ENCODE results near the gene C12orf42. TPM values are rescaled to one million over a fixed set of nuclear protein-coding genes. Genes with fewer than 3 reads are reported as not detected.

The C12orf42 gene
- total RNA-seq: not detected in 2 replicates

GRCh38 chr12:103495469-103496456 is at the start of gene C12orf42:
C12orf42 (minus strand) TSS chr12:103495968; CDS start chr12:103478426, 17,542 bp downstream.
- peak within 1 kb of the TSS; percentile 72 for H3K27ac Mint-ChIP-seq
- peaks cover 39% of the 10 kb centered on the region for H3K27me3 Mint-ChIP-seq
- DNase-seq: peak; percentile 86
- peak within 1 kb of the TSS; percentile 68 for H3K4me3 Mint-ChIP-seq
- H3K4me1 Mint-ChIP-seq: peaks cover 25% of the 10 kb centered on the region
- intact Hi-C loops (cut with micrococcal nuclease): loop anchor here (1.0 to 5.0 kb wide), 3 partner anchors 10 to 347 kb away; partner anchors contain the start of gene NT5DC3
- H3K36me3 Mint-ChIP-seq (ENCODE audit: low read depth): no peaks in the 10 kb centered on the region
- H3K9me3 Mint-ChIP-seq: peaks cover 11% of the 10 kb centered on the region

DNA sequence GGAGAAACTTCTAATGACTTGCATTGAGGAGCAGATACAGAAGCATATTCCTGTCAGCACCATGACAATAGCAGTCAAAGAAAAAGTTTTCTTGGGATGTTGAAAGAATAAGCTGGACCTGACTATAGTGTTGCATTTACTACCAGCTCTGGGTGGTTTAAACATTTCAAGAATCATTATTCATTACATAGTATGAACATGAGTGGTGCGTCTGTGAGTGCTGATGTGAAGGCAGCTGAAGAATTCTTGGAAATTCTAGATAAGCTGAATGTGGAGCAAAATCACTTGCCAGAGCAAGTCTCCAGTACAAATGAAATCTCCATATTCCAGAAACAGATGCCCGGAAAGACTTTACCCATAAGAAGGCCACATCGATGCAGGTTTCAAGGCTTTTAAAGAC is 46.3 kb upstream of the C12orf42 start:
- Mint-ChIP-seq H3K4me1 (peaks cover 4% of the 10 kb centered on the region), H3K4me3 (no peak overlapping the region), H3K9me3 (no peaks in the 10 kb centered on the region), H3K36me3 (ENCODE audit: low read depth) (no peaks in the 10 kb centered on the region), H3K27me3 (no peaks in the 10 kb centered on the region), H3K27ac (no peak overlapping the region)
- DNase-seq: no peak
- intact Hi-C loops (cut with micrococcal nuclease): loop anchor here (10.0 kb wide), 1 partner anchor 217 kb away; no protein-coding TSS in a partner anchor

DNA sequence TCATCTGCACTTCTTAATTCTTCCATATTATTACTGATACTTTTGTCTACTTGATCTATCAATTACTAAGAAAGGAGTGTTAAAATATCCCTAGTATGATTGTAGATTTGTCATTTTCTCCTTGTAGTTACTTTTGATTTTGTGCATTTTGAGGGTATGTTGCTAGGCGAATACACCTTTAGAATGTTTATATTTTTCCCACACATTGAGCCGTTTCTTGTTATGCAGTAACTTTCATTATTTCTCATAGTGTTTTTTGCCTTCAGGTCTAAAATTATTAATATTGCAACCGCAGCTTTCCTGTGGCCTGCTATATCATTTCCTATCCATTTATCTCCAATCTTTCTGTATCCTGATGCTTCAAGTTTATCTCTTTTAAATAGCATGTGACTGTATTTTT is 44.6 kb upstream of the C12orf42 start:
- no peak for DNase-seq
- Mint-ChIP-seq H3K27ac (no peak overlapping the region), H3K36me3 (ENCODE audit: low read depth) (no peaks in the 10 kb centered on the region), H3K4me1 (peaks cover 4% of the 10 kb centered on the region), H3K9me3 (no peaks in the 10 kb centered on the region), H3K4me3 (no peak overlapping the region), H3K27me3 (no peaks in the 10 kb centered on the region)
- intact Hi-C loops (cut with micrococcal nuclease): loop anchor here (10.0 kb wide), 1 partner anchor 216 kb away; no protein-coding TSS in a partner anchor

DNA sequence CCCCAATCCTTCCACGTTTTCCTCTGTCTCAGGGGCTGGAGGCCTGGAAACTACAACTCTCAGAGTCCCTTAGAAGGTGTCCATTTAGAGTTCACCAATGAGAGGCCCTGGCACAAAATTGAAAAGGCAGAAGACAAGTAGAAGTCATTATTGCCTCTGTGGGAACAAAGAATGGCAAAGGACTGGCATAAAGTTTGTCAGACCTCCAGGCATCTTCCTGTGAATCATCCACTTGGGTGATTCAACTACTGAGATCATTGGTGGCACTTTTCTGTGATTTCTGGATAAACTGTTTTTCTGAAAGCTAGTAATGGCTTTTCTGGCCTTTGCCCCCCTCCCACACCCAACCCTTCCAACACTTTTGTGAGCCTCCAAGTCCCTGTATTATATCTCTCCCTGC is 42.6 kb upstream of the C12orf42 start:
- Mint-ChIP-seq H3K27ac (no peak overlapping the region), H3K27me3 (no peaks in the 10 kb centered on the region), H3K4me1 (peaks cover 4% of the 10 kb centered on the region), H3K4me3 (no peak overlapping the region), H3K36me3 (ENCODE audit: low read depth) (no peaks in the 10 kb centered on the region), H3K9me3 (no peaks in the 10 kb centered on the region)
- intact Hi-C loops (cut with micrococcal nuclease): no loop called here
- DNase-seq: no peak

DNA sequence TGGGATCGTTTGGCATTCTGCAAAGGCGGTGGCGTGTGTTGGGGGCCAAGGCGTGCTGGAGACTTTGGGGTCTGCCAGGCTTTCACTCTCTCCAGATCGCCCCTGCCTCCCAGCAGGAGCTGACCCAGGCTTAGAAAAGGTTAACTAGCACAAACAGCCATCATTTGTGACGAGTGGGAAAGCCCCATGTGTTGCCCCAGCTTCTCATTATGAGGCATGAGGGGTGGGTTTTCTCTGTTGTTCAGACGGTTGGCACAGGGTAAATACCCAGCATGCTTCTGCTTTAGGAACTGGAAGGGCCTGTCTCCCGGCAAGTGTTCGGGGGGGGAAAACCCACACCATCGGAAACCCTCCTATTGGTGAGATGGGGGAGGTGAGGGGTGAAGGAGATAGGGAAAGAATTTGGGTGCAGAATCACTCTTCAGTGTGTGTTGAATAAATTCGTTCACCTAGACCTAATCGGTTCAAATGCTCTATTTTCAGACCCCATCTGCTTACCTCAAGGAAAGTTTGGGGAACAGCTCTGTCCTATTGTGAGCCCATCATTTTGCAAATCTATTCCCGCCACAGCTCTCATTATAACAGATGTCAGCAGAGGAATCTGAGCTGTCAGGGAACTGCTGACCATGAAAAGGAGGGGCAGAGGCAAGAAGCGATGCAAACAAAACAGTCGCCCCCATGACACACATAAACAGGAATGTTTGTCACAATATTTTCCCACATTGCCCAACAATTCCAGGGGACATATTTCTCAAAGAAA is 34.7 kb upstream of the C12orf42 start:
- Mint-ChIP-seq H3K4me1 (no peaks in the 10 kb centered on the region), H3K9me3 (peaks cover 3% of the 10 kb centered on the region), H3K36me3 (ENCODE audit: low read depth) (no peaks in the 10 kb centered on the region), H3K4me3 (no peak overlapping the region), H3K27me3 (no peaks in the 10 kb centered on the region), H3K27ac (no peak overlapping the region)
- DNase-seq: no peak
- intact Hi-C loops (cut with micrococcal nuclease): no loop called here

- H3K4me3 Mint-ChIP-seq: no peak overlapping the region
- H3K36me3 Mint-ChIP-seq (ENCODE audit: low read depth): no peaks in the 10 kb centered on the region
- H3K27me3 Mint-ChIP-seq: no peaks in the 10 kb centered on the region
- peaks cover 3% of the 10 kb centered on the region for H3K9me3 Mint-ChIP-seq
- no peaks in the 10 kb centered on the region for H3K4me1 Mint-ChIP-seq
- no peak overlapping the region for H3K27ac Mint-ChIP-seq
- no peak for DNase-seq
- intact Hi-C loops (cut with micrococcal nuclease): no loop called here
Observed at GRCh38 chr12:103529306-103529705, 33.5 kb upstream of the C12orf42 start.

GRCh38 chr12:103524238-103524875 is 28.6 kb upstream of the C12orf42 start:
- H3K27me3 Mint-ChIP-seq: no peaks in the 10 kb centered on the region
- no peaks in the 10 kb centered on the region for H3K4me1 Mint-ChIP-seq
- no peak for DNase-seq
- H3K9me3 Mint-ChIP-seq: peaks cover 12% of the 10 kb centered on the region
- H3K27ac Mint-ChIP-seq: no peak overlapping the region
- intact Hi-C loops (cut with micrococcal nuclease): no loop called here
- H3K4me3 Mint-ChIP-seq: no peak overlapping the region
- no peaks in the 10 kb centered on the region for H3K36me3 Mint-ChIP-seq (ENCODE audit: low read depth)

DNA sequence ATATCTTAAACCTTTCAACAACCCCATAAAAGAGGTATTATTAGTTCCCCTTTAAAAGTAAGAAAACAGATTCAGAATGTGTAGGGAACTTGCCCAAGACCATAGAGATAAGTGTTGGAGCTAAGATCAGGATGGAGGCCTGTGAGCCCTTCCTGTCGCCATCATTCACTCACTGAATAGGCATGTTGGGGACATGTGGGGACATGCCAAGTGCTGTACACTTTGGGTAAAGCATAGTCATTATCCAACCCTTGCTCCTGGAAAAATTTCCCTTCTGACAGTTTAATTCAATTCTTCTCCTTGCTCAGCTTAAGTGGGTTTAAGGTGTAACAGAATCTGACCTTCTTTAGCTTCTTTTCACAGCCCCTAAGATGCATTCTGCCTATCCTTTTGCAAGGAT is 28.0 kb upstream of the C12orf42 start:
- no peak overlapping the region for H3K4me3 Mint-ChIP-seq
- no peaks in the 10 kb centered on the region for H3K36me3 Mint-ChIP-seq (ENCODE audit: low read depth)
- intact Hi-C loops (cut with micrococcal nuclease): no loop called here
- no peak for DNase-seq
- H3K4me1 Mint-ChIP-seq: no peaks in the 10 kb centered on the region
- H3K9me3 Mint-ChIP-seq: peaks cover 15% of the 10 kb centered on the region
- no peak overlapping the region for H3K27ac Mint-ChIP-seq
- no peaks in the 10 kb centered on the region for H3K27me3 Mint-ChIP-seq

- Mint-ChIP-seq H3K36me3 (ENCODE audit: low read depth) (no peaks in the 10 kb centered on the region), H3K27me3 (no peaks in the 10 kb centered on the region), H3K9me3 (peaks cover 12% of the 10 kb centered on the region), H3K4me1 (no peaks in the 10 kb centered on the region), H3K27ac (no peak overlapping the region), H3K4me3 (no peak overlapping the region)
- intact Hi-C loops (cut with micrococcal nuclease): no loop called here
- no peak for DNase-seq
Observed at GRCh38 chr12:103520686-103521215, 25.0 kb upstream of the C12orf42 start.

GRCh38 chr12:103519632-103520031 is 23.9 kb upstream of the C12orf42 start:
- H3K27ac Mint-ChIP-seq: no peak overlapping the region
- no peaks in the 10 kb centered on the region for H3K4me1 Mint-ChIP-seq
- intact Hi-C loops (cut with micrococcal nuclease): no loop called here
- peaks cover 12% of the 10 kb centered on the region for H3K9me3 Mint-ChIP-seq
- no peak overlapping the region for H3K4me3 Mint-ChIP-seq
- DNase-seq: no peak
- no peaks in the 10 kb centered on the region for H3K36me3 Mint-ChIP-seq (ENCODE audit: low read depth)
- H3K27me3 Mint-ChIP-seq: no peaks in the 10 kb centered on the region

- no peak overlapping the region for H3K4me3 Mint-ChIP-seq
- H3K27me3 Mint-ChIP-seq: no peaks in the 10 kb centered on the region
- intact Hi-C loops (cut with micrococcal nuclease): no loop called here
- no peak for DNase-seq
- H3K4me1 Mint-ChIP-seq: no peaks in the 10 kb centered on the region
- peaks cover 12% of the 10 kb centered on the region for H3K9me3 Mint-ChIP-seq
- no peaks in the 10 kb centered on the region for H3K36me3 Mint-ChIP-seq (ENCODE audit: low read depth)
- H3K27ac Mint-ChIP-seq: no peak overlapping the region
Observed at GRCh38 chr12:103518899-103519298, 23.1 kb upstream of the C12orf42 start.

- H3K36me3 Mint-ChIP-seq (ENCODE audit: low read depth): no peaks in the 10 kb centered on the region
- peaks cover 13% of the 10 kb centered on the region for H3K9me3 Mint-ChIP-seq
Observed at GRCh38 chr12:103517161-103517560, 21.4 kb upstream of the C12orf42 start.

DNA sequence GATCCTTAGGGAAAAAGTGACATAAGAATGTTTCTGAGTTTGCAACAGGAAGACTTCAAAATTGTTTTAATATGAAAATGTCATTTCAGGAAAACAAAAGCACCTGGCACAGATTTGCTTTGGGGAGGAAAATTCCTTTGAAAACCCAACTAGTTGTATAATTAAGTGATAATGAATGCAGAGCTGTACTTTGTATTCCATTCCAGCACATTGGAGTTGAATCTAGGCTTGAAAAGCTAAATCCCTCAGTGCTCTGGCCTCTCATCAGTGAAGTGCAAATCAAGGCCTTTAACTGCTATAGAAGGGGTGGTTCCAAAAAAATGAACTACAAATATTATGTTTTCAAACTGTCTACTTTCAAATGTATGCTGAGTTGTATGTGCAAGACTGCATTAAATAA is 19.6 kb upstream of the C12orf42 start:
- DNase-seq: no peak
- Mint-ChIP-seq H3K4me3 (no peak overlapping the region), H3K9me3 (peaks cover 11% of the 10 kb centered on the region), H3K27me3 (peaks cover 2% of the 10 kb centered on the region), H3K36me3 (ENCODE audit: low read depth) (no peaks in the 10 kb centered on the region), H3K27ac (no peak overlapping the region), H3K4me1 (peaks cover 2% of the 10 kb centered on the region)
- intact Hi-C loops (cut with micrococcal nuclease): no loop called here

More at GRCh38 chr12:103517161-103517560, 21.4 kb upstream of the C12orf42 start:
- no peak for DNase-seq
- Mint-ChIP-seq H3K4me1 (peaks cover 2% of the 10 kb centered on the region), H3K27me3 (no peaks in the 10 kb centered on the region), H3K27ac (no peak overlapping the region), H3K4me3 (no peak overlapping the region)
- intact Hi-C loops (cut with micrococcal nuclease): no loop called here

All from activated CD4-positive, alpha-beta T cell treated with anti-CD3 and anti-CD28 coated beads, Interleukin-2, amount 10 ng/mL, durations not matched to agents 24 days and 14 days (primary cell).